ENCODE data around the gene VDAC1.
"Not testable (repeated sequence)": the region's sequence is repeated elsewhere in the genome, so short reads cannot be mapped to it uniquely, and the experiment has no call there.

VDAC1 gene

GRCh38 chr5:133938039-133938821, 66.5 kb downstream of the VDAC1 start:
- DNase-seq, result no peak

DNA sequence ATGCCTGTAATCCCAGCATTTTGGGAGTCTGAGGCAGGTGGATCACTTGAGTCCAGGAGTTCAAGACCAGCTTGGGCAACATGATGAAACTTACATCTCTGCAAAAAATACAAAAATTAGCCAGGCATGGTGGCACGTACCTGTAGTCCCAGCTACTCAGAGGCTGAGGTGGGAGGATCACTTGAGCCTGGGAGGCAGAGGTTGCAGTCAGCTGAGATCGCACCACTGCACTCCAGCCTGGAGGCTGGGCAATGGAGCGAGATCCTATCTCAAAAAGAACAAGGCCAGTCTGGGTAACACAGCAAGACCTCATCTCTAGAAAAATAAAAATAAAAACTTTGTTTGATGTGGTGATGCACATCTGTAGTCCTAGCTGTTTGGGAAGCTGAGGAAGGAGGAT, 67.1 kb downstream of the VDAC1 start:
- DNase-seq, result not testable (repeated sequence)

DNA sequence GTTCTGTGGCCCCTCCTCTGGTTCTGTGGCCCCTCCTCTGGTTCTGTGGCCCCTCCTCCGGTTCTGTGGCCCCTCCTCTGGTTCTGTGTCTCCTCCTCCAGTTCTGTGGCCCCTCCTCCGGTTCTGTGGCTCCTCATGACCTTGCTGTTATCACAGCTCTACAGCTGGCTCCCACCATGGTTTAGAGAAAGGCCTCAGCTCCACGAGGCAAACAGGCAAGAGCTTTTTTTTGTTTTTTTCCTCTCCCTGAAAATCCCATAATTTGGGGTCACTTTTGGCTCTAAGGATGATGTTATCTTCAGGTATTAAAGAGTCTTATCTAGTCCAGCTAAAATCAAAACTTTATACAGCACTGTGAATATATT, 68.1 kb downstream of the VDAC1 start:
- DNase-seq, result no peak

DNA sequence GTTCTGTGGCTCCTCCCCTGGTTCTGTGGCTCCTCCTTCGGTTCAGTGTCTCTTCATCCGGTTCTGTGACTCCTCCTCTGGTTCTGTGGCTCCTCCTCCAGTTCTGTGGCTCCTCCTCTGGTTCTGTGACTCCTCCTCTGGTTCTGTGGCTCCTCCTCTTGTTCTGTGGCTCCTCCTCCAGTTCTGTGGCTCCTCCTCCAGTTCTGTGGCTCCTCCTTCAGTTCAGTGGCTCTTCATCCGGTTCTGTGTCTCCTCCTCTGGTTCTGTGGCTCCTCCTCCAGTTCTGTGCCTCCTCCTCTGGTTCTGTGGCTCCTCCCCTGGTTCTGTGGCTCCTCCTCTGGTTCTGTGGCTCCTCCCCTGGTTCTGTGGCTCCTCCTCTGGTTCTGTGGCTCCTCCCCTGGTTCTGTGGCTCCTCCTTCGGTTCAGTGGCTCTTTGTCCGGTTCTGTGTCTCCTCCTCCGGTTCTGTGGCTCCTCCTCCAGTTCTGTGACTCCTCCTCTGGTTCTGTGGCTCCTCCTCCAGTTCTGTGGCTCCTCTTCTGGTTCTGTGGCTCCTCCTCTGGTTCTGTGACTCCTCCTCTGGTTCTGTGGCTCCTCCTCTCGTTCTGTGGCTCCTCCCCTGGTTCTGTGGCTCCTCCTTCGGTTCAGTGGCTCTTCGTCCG, 68.7 kb downstream of the VDAC1 start:
- not testable (repeated sequence) for DNase-seq

DNA sequence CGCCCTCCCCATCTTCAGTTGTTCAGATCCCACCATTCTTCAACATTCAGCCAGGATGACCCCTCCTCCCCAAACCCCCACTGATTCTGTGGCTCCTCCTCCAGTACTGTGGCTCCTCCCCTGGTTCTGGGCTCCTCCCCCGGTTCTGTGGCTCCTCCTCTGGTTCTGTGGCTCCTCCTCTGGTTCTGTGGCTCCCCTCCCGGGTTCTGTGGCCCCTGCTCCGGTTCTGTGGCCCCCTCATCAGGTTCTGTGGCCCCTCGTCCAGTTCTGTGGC, 69.2 kb downstream of the VDAC1 start:
- DNase-seq, result no peak

- DNase-seq, result no peak
Measured at GRCh38 chr5:133934822-133935666, 69.7 kb downstream of the VDAC1 start.

- no peak for DNase-seq
Measured at GRCh38 chr5:133934311-133934710, 70.5 kb downstream of the VDAC1 start.

DNA sequence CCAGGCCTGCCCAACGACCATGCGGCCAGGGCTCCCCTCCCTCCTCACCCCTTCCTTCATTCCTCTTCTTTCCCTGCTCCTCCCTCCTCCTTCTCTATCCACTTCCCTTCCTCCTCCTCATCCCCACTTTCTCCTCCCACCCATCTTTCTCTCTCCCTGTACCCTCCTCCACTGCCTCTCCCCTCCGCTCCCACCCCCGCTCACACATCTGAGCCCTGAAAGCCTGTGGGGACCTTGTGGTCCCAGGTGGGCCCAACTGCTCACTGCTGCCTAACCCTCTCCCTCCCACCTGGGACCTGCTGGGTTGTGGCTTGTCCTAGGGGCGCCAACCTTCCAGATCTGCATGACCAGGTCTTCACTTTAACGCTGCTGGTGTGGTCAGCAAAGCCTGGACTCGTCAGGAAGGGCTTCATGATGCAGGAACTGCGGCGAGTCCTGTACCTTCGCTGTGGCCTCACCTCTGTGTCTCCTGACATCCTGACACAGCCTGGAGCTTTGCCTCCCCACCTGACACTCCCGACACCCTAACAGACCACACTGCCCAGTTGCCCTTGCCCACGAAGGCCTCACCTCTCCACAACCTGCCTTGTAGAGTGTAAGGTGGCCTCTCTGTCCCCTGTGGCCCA, 71.0 kb downstream of the VDAC1 start:
- DNase-seq, result no peak

- no peak for DNase-seq
Measured at GRCh38 chr5:133933169-133933509, 71.6 kb downstream of the VDAC1 start.

DNA sequence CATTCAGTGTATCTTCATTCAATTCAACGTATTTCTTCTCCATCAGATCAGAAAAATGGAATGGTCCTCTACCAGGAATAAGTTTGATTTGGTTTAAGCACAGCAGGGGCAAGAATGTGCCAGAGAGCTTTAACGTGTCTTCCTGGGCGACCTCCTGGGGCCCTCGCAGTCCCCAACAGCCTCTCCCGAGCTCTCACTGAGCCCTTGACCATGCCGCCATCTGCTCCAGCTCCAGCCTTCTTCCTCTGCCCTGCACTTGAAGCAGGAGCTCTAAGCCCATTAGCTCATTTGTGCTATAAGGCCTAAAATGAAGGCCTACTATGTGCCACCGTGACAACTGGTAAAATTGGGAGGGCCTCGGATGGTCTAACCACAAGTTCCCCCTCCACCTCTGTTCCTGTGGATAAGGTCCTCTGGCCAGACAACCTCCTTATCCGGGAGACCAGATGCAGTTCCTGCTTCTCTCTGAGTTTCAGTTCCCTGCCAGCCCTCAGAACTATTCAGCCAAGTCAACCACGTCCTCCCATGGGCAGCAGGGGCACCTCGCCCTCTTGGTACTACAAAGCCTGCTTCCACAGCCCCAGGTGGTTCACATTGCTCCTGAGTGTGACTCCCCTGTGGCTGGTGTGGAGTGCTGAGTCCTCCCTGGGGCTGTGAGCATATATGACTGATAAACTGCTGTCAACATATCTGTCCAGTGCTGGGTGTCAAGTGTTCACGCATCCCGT, 72.2 kb downstream of the VDAC1 start:
- no peak for DNase-seq

- DNase-seq, result no peak
Measured at GRCh38 chr5:133931546-133931945, 73.2 kb downstream of the VDAC1 start.

GRCh38 chr5:133930813-133931090, 74.0 kb downstream of the VDAC1 start:
- no peak for DNase-seq

DNA sequence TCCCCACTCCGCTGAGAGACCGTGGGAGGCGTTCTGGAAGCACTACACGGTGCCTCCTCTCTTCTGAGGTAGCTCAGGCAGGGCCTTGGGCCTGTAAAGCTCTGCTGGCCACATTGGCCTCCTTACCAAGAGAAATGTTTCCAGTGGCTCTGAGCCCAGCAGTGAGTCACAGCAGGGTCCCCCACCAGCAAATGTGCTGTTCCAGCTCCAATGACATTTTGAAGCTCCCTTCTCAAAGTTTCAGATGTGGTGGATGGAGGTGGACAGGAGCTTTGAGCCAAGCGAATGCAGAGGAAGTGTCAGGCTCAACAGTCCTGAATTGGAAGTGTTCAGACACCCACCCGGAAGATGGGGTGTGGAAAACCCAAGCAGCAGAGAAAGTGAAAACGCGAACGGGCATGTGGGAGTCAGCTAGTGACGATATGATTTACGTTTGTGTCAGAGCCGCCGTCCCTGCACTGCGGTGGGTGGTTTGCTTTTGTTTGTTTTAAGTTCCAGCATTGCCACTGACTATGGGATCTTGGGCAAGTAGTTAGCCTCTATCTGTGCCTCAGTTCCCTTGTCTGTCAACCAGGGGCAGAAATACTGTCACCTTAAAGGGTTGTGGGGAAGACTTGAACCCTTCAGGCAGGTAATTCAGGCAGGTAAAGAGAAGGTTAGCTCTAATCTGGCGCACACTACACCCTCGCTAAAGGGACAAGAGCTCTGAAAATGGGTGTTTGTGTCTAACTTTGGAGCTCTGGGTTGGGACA, 74.5 kb downstream of the VDAC1 start:
- no peak for DNase-seq

DNA sequence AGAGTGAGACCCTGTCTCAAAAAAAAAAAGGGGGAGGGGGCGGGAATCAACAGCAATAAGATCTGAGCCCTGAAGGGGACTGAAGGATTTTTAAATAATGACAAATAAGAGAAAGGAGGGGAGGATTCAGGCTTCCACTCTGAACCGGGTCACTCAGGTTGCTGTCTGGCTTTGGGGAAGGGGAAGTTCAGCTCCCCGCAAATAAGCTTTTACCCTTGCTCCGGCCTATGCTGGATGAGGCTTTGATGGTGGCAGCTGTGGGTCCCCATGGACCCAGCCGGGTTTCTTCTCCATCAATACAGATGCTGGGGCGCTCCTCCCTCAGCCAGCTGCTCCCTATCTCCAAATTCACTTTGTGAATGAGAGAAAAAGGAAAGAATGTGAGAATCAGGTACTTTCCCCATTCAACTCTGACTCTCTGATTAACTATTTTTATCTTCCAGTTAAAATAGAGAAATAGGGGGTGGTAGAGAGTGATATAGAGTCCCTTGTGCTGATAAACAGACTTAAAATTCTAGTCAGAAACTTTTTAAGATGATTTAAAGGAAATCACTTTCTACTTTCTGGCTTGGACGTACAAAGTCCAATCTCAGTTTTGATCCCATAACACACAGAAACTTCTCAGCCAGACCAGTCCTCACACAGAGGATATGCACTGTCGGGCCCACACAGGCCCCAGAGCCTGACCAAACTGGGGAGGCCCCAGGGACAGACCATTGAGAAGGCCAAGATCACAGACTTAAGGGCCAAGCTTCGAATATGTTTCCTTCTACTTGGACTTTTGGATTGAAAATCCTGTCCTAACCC, 76.0 kb downstream of the VDAC1 start:
- DNase-seq, result no peak

DNA sequence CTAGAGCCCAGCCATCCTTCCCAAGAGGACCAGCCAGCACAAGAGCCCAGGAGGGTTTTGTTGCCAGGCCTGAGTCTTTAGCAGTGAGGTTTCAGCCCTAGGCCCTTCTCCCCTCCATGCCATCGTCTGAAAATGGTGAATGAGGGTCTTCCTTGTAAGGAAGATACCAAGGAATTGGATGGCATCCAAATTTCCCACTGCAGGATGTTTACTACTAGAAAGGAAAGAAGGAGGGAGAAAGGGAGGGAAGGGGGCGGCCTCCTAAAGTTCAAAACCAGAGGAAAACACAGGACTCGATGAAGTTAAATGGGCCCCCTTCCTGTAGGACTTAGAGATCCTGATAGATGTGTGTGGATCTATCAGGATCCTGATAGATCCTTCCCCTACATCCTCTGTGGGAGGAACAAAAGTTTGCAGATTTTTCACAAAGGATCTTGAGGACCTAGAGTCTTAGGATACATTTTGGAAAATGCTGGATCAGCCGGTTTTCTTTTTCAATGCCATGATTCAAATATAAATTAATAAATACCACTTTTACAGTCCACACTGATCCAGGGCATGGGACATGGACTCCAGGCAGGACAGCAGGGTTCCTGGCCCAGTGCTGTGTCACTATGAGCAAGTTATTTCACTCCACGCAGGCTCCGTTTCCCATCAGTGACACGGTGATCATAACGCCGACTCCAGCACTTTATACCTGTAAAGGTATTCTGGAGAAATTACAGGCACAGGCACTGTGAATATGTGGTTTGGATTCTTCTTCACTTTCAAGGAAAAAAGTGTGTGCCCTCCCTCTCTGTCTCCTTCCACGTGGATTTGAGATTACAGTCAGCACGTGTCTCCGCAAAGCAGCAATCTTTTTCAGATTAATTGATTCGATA, 77.2 kb downstream of the VDAC1 start:
- DNase-seq, result no peak

GRCh38 chr5:133926489-133927299, 78.1 kb downstream of the VDAC1 start:
- no peak for DNase-seq

GRCh38 chr5:133925866-133926488, 78.8 kb downstream of the VDAC1 start:
- no peak for DNase-seq

DNA sequence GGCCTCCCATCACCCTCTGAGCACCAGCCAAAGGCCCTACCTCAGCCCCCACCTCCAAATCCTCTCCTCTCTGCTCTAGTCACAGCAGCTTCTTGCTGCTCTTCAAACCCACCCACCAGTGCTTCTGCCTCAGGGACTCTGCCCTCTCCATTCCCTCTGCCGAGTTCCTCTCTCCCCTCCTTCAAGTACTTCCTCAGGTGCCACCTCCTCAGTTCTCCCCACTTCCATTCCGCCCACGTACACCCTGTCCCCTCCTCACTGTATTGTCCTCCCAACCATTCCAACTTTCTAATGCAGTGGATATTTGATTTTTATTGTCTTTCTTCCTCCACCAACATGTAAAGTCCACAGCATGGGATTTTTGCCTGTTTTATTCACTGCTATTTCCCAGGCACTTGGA, 79.5 kb downstream of the VDAC1 start:
- DNase-seq, result no peak

All from NCI-H2227 treated with DMSO at 0.1 percent for 48 hours (cell line).